ENCODE measurements around the gene ITGAX.

The ITGAX gene

DNA sequence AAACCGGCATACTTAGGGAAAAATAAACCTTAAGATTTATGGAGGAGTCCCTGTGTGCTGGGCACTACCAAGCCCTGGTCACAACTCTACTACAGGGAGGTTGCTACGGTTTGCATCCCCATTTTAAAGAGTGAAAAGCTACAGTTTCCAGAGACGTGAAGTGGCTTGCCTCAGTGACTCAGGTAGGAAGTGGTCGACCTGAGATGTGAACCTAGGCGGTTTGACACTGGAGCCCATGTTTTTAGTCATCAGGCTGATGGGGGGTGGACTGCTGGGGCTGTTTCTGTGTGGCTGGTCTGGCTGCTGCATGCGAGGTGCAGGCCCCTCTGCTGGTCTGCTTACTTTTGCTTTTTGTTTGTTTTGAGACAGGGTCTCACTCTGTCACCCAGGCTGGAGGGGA is 66.6 kb downstream of the ITGAX start:
- H3K4me1 ChIP-seq (ENCODE audit: control insufficient read depth in 1 of 2, insufficient read depth in 2 of 2, low read length in 2 of 2), result peaks cover 0 to 6% of the 10 kb centered on the region in 2 donors
- H3K9ac ChIP-seq (ENCODE audit: low read depth in 1 of 2, low read length in 2 of 2), result no peak overlapping the region
- no peak overlapping the region for H3K27ac ChIP-seq (ENCODE audit: low read depth, low read length)
- no peak overlapping the region for H3K4me3 ChIP-seq (ENCODE audit: low read depth in 1 of 2, low read length in 2 of 2)
- H3K27me3 ChIP-seq (ENCODE audit: control insufficient read depth in 1 of 2, insufficient read depth in 2 of 2, low read length in 2 of 2), result no peaks in the 10 kb centered on the region
- no peaks in the 10 kb centered on the region for H3K36me3 ChIP-seq (ENCODE audit: control insufficient read depth in 1 of 2, insufficient read depth in 2 of 2, low read length in 2 of 2)
- H3K9me3 ChIP-seq (ENCODE audit: control insufficient read depth in 1 of 2, low read length in 2 of 2), result no peaks in the 10 kb centered on the region

DNA sequence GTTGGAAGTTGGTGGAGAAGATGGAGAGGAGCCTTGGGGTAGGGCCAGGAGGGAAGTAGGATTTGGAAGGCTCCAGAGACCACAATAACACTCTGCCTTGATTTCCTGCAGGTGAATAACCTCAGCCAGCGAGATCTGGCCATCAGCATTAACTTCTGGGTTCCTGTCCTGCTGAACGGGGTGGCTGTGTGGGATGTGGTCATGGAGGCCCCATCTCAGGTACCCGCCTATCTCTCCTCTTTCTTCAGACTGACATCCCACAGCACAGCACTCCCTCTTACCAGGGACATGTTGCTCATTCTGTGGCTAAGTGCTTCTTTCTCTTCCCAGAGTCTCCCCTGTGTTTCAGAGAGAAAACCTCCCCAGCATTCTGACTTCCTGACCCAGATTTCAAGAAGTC is 68.3 kb downstream of the ITGAX start:
- Histone ChIP-seq H3K27me3 (ENCODE audit: control insufficient read depth in 1 of 2, insufficient read depth in 2 of 2, low read length in 2 of 2) (no peaks in the 10 kb centered on the region), H3K4me1 (ENCODE audit: control insufficient read depth in 1 of 2, insufficient read depth in 2 of 2, low read length in 2 of 2) (peaks cover 0 to 6% of the 10 kb centered on the region in 2 donors), H3K9ac (ENCODE audit: low read depth in 1 of 2, low read length in 2 of 2) (no peak overlapping the region), H3K27ac (ENCODE audit: low read depth, low read length) (no peak overlapping the region), H3K36me3 (ENCODE audit: control insufficient read depth in 1 of 2, insufficient read depth in 2 of 2, low read length in 2 of 2) (no peaks in the 10 kb centered on the region), H3K9me3 (ENCODE audit: control insufficient read depth in 1 of 2, low read length in 2 of 2) (no peaks in the 10 kb centered on the region), H3K4me3 (ENCODE audit: low read depth in 1 of 2, low read length in 2 of 2) (no peak overlapping the region)

DNA sequence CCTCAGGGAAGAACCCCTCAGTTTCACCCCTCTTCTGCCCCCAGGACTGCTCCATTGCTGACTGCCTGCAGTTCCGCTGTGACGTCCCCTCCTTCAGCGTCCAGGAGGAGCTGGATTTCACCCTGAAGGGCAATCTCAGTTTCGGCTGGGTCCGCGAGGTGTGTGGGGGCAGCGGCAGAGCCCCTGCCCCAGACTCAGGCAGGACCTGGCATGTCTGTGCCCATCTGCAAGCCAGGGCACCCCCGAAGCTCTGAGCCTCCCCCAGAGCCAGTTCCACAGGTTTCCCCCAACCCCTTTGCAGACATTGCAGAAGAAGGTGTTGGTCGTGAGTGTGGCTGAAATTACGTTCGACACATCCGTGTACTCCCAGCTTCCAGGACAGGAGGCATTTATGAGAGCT is 68.8 kb downstream of the ITGAX start:
- Histone ChIP-seq H3K9ac (ENCODE audit: low read depth in 1 of 2, low read length in 2 of 2) (no peak overlapping the region), H3K9me3 (ENCODE audit: control insufficient read depth in 1 of 2, low read length in 2 of 2) (no peaks in the 10 kb centered on the region), H3K4me3 (ENCODE audit: low read depth in 1 of 2, low read length in 2 of 2) (no peak overlapping the region), H3K36me3 (ENCODE audit: control insufficient read depth in 1 of 2, insufficient read depth in 2 of 2, low read length in 2 of 2) (no peaks in the 10 kb centered on the region), H3K27ac (ENCODE audit: low read depth, low read length) (no peak overlapping the region), H3K4me1 (ENCODE audit: control insufficient read depth in 1 of 2, insufficient read depth in 2 of 2, low read length in 2 of 2) (peaks cover under 1 to 6% of the 10 kb centered on the region in 2 donors), H3K27me3 (ENCODE audit: control insufficient read depth in 1 of 2, insufficient read depth in 2 of 2, low read length in 2 of 2) (no peaks in the 10 kb centered on the region)

DNA sequence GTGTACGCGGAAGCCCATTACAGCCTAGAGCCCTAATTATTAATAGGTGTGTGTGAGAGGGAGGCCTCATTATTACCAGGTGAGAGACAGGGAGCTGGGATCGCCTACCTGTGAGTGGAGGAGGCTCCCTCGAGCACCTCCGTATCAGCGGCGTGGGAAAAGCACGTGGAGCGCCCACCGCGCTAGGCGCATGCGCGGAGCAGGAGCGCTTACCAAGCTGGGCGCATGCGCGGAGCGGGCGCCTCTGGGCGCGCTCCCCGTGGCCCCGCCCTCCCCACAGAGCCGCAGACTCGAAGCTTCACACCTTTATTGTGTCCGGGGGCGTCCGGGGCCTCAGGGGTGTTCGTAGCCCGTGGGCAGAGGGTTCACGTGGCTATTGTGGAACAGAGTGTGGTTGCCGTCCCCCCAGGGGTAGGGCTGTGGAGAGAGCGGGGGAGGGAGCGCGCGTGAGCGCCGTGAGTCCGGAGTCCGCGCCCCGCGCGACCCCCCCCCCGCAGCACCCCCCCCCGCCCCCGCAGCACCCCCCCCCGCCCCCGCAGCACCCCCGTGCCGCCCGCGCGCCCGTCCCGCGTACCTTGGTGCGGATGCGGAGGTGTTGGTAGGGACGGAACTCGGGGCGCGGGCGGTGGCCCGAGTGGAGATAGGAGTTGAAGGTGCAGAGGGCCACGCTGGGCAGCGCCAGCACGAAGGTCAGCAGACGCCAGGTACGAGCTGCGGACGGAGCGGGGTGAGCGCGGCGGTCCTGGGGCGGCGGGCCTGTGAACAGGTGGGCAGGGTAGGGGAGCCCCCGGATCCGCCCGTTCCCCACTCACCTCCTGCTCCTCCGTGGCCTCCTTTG is 72.7 kb downstream of the ITGAX start:
- Histone ChIP-seq H3K36me3 (ENCODE audit: control insufficient read depth in 1 of 2, insufficient read depth in 2 of 2, low read length in 2 of 2) (no peaks in the 10 kb centered on the region), H3K9me3 (ENCODE audit: control insufficient read depth in 1 of 2, low read length in 2 of 2) (no peaks in the 10 kb centered on the region), H3K4me3 (ENCODE audit: low read depth in 1 of 2, low read length in 2 of 2) (peak overlapping the region; percentile 45 to 53), H3K27ac (ENCODE audit: low read depth, low read length) (no peak overlapping the region), H3K9ac (ENCODE audit: low read depth in 1 of 2, low read length in 2 of 2) (no peak overlapping the region), H3K27me3 (ENCODE audit: control insufficient read depth in 1 of 2, insufficient read depth in 2 of 2, low read length in 2 of 2) (no peaks in the 10 kb centered on the region), H3K4me1 (ENCODE audit: control insufficient read depth in 1 of 2, insufficient read depth in 2 of 2, low read length in 2 of 2) (peaks cover 5 to 6% of the 10 kb centered on the region in 2 donors)

DNA sequence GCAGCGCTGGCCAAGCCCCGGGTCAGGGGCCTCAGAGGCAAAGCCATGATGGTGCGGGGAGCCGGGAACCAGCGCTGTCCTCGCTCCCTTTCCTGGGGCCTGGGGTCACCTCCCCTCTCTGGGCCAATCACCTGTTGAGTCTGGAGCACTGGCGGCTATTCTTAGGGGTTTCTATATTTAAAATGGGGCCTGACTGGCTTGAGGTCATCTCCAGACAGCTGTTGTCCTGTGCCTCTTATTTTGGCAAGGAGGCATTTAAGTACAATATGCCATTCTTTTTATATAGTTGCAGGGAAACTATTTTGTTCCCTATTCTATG is 73.3 kb downstream of the ITGAX start, which contains the start of gene COX6A2:
Gene COX6A2 (minus strand): TSS at position 82 of the 319 bp plus-strand sequence. CDS start 35 bp downstream, at position 47.
- no peak within 1 kb of the TSS for H3K9ac ChIP-seq (ENCODE audit: low read depth in 1 of 2, low read length in 2 of 2)
- H3K4me3 ChIP-seq (ENCODE audit: low read depth in 1 of 2, low read length in 2 of 2), result peak within 1 kb of the TSS; percentile 45 to 53
- H3K36me3 ChIP-seq (ENCODE audit: control insufficient read depth in 1 of 2, insufficient read depth in 2 of 2, low read length in 2 of 2), result no peaks in the 10 kb centered on the region
- H3K27ac ChIP-seq (ENCODE audit: low read depth, low read length), result no peak within 1 kb of the TSS
- H3K27me3 ChIP-seq (ENCODE audit: control insufficient read depth in 1 of 2, insufficient read depth in 2 of 2, low read length in 2 of 2), result no peaks in the 10 kb centered on the region
- H3K9me3 ChIP-seq (ENCODE audit: control insufficient read depth in 1 of 2, low read length in 2 of 2), result no peaks in the 10 kb centered on the region
- H3K4me1 ChIP-seq (ENCODE audit: control insufficient read depth in 1 of 2, insufficient read depth in 2 of 2, low read length in 2 of 2), result peaks cover 5 to 6% of the 10 kb centered on the region in 2 donors

DNA sequence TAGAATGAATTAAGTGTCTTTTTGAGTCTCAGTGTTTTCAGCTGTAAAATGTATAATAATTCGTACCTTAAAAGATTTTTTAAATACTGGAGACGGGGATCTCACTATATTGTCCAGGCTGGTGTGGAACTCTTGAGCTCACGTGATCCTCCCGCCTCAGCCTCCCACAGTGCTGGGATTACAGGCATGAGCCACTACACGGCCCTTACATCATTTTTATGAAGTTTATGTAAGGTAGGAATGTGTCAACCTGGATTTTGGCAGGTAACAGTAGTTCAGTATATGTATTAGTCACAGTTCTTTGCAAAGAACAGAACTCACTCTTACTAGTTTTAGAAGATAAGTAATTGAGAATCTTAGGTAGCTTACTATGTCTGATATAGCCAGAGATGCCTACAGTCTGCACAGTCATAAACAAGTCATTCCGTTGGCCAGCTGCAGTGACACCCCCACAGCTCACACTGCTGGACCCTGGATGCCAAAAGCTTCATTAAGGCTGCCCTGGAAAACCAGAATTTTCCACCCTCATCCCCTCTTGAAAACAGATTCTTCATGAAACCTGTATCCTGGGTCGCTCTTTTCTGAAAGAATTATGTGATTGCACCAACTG is 73.8 kb downstream of the ITGAX start:
- H3K36me3 ChIP-seq (ENCODE audit: control insufficient read depth in 1 of 2, insufficient read depth in 2 of 2, low read length in 2 of 2), result no peaks in the 10 kb centered on the region
- H3K27me3 ChIP-seq (ENCODE audit: control insufficient read depth in 1 of 2, insufficient read depth in 2 of 2, low read length in 2 of 2), result no peaks in the 10 kb centered on the region
- H3K9me3 ChIP-seq (ENCODE audit: control insufficient read depth in 1 of 2, low read length in 2 of 2), result no peaks in the 10 kb centered on the region
- no peak overlapping the region for H3K9ac ChIP-seq (ENCODE audit: low read depth in 1 of 2, low read length in 2 of 2)
- H3K4me1 ChIP-seq (ENCODE audit: control insufficient read depth in 1 of 2, insufficient read depth in 2 of 2, low read length in 2 of 2), result peaks cover 5 to 6% of the 10 kb centered on the region in 2 donors
- H3K4me3 ChIP-seq (ENCODE audit: low read depth in 1 of 2, low read length in 2 of 2), result no peak overlapping the region
- no peak overlapping the region for H3K27ac ChIP-seq (ENCODE audit: low read depth, low read length)

DNA sequence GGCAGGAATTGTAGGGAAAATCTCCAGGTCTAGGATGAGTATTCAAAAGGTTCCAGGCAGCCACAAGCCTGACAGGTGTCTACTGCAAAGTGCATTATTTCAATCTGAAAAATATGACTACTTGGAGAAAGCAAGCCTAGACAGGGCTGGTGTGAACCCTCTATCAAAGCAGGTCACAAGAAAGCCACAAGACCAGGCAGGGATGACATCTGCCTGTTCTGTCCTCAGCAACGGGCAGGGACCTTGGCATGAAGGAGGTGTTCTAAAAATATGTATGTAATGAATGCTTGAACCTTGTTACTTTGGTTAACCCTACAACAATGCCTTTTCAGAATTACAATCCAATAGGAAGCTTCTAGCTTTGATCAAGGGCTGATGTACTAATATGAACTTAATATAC is 74.3 kb downstream of the ITGAX start:
- Histone ChIP-seq H3K9me3 (ENCODE audit: control insufficient read depth in 1 of 2, low read length in 2 of 2) (no peaks in the 10 kb centered on the region), H3K9ac (ENCODE audit: low read depth in 1 of 2, low read length in 2 of 2) (no peak overlapping the region), H3K27ac (ENCODE audit: low read depth, low read length) (no peak overlapping the region), H3K27me3 (ENCODE audit: control insufficient read depth in 1 of 2, insufficient read depth in 2 of 2, low read length in 2 of 2) (no peaks in the 10 kb centered on the region), H3K4me1 (ENCODE audit: control insufficient read depth in 1 of 2, insufficient read depth in 2 of 2, low read length in 2 of 2) (peaks cover 5 to 6% of the 10 kb centered on the region in 2 donors), H3K36me3 (ENCODE audit: control insufficient read depth in 1 of 2, insufficient read depth in 2 of 2, low read length in 2 of 2) (no peaks in the 10 kb centered on the region), H3K4me3 (ENCODE audit: low read depth in 1 of 2, low read length in 2 of 2) (no peak overlapping the region)

DNA sequence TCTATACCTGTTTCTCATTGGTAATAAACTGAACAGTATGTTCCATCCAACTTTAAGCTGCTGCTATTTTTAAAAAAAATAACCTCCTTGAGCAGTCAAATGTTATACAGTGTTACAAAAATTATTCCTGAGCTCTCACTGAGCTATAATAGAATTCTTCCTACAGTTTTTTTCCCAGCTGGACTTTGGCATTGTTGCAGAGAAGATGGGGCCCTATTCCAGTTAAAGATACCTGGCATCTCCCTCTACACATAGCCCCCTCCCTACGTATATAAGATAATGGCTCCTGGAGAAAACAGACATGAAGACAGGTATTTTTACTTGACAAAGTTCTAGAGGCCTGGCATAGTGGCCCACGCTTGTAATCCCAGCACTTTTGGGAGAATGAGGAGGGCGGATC is 74.8 kb downstream of the ITGAX start:
- Histone ChIP-seq H3K27ac (ENCODE audit: low read depth, low read length) (no peak overlapping the region), H3K9ac (ENCODE audit: low read depth in 1 of 2, low read length in 2 of 2) (no peak overlapping the region), H3K27me3 (ENCODE audit: control insufficient read depth in 1 of 2, insufficient read depth in 2 of 2, low read length in 2 of 2) (no peaks in the 10 kb centered on the region), H3K4me1 (ENCODE audit: control insufficient read depth in 1 of 2, insufficient read depth in 2 of 2, low read length in 2 of 2) (peaks cover 5 to 6% of the 10 kb centered on the region in 2 donors), H3K4me3 (ENCODE audit: low read depth in 1 of 2, low read length in 2 of 2) (no peak overlapping the region), H3K36me3 (ENCODE audit: control insufficient read depth in 1 of 2, insufficient read depth in 2 of 2, low read length in 2 of 2) (no peaks in the 10 kb centered on the region), H3K9me3 (ENCODE audit: control insufficient read depth in 1 of 2, low read length in 2 of 2) (no peaks in the 10 kb centered on the region)

DNA sequence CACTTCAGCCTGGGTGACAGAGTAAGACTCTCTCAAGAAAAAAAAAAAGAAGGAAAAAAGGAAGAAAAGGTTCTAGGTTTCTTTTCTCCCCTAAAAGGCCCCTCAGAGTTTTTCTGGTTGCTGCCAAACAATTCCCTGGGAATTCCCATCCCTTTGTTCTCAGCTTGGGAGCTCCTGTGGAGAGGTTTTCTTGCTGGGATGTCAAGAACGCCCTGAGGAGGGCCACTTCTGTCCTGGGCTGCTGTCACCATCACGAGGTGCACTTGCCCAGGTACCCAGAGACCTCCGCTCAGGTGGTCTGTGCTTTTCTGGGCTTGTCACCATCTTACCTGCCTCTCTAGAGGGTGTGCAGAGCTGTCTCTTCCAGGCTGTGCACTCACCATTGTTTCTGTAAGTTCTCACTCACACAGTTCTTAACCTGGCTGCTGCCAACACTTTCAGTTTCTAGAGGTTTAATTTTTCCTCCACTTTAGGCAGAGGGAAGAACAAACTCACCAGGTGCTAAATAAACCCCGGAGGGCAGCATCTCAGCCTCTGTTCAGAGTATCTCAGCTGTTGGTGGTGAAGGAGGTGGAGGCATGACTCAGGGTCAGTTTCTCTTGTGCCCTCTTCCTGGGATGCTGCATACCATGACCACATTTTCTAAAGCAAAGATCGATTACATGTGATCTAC is 75.5 kb downstream of the ITGAX start:
- no peaks in the 10 kb centered on the region for H3K9me3 ChIP-seq (ENCODE audit: control insufficient read depth in 1 of 2, low read length in 2 of 2)
- no peak overlapping the region for H3K4me3 ChIP-seq (ENCODE audit: low read depth in 1 of 2, low read length in 2 of 2)
- H3K36me3 ChIP-seq (ENCODE audit: control insufficient read depth in 1 of 2, insufficient read depth in 2 of 2, low read length in 2 of 2), result no peaks in the 10 kb centered on the region
- peaks cover 5 to 6% of the 10 kb centered on the region in 2 donors for H3K4me1 ChIP-seq (ENCODE audit: control insufficient read depth in 1 of 2, insufficient read depth in 2 of 2, low read length in 2 of 2)
- H3K27me3 ChIP-seq (ENCODE audit: control insufficient read depth in 1 of 2, insufficient read depth in 2 of 2, low read length in 2 of 2), result no peaks in the 10 kb centered on the region
- H3K27ac ChIP-seq (ENCODE audit: low read depth, low read length), result no peak overlapping the region
- no peak overlapping the region for H3K9ac ChIP-seq (ENCODE audit: low read depth in 1 of 2, low read length in 2 of 2)
